ENCODE data around the gene STK24. TPM values are rescaled to one million over a fixed set of nuclear protein-coding genes. Genes with fewer than 3 reads are reported as not detected.
"Not testable (repeated sequence)": the region's sequence is repeated elsewhere in the genome, so short reads cannot be mapped to it uniquely, and the experiment has no call there.

The STK24 gene
- total and polyA plus RNA-seq, 2 of the 4 experiments (the other 2 are of a cell fraction) = 29.2 to 43.4 TPM

- intact Hi-C loops (cut with micrococcal nuclease); H3K36me3 ChIP-seq (ENCODE audit: control insufficient read depth, insufficient read depth, low read length); H2AK5ac ChIP-seq (ENCODE audit: low read depth, low read length); H3K27me3 ChIP-seq (ENCODE audit: control insufficient read depth, insufficient read depth, low read length); BruUV-seq (replicated peaks); H2AFZ ChIP-seq (replicated peaks; ENCODE audit: low read length, poor library complexity); DNase-seq; H3K9ac ChIP-seq (ENCODE audit: low read depth, low read length); H3K23ac ChIP-seq (ENCODE audit: low read depth, low read length); H3K4me2 ChIP-seq (ENCODE audit: low read depth, low read length); H3K14ac ChIP-seq (replicated peaks; ENCODE audit: low read depth, low read length); H4K5ac ChIP-seq (ENCODE audit: low read depth, low read length); POLR2A ChIA-PET (ENCODE audit: unreplicated experiment); H3K18ac ChIP-seq (ENCODE audit: low read depth, low read length); H4K91ac ChIP-seq (ENCODE audit: insufficient read depth, low read depth, low read length); H4K20me1 ChIP-seq (ENCODE audit: insufficient read depth, low read length); H2BK5ac ChIP-seq (ENCODE audit: low read depth, low read length, poor library complexity, severe bottlenecking); H2BK120ac ChIP-seq (ENCODE audit: low read depth, low read length); H4K8ac ChIP-seq (ENCODE audit: low read depth in 2 of 2, low read length in 2 of 2); H3K9me3 ChIP-seq (ENCODE audit: control insufficient read depth, insufficient read depth, low read length); H3K9me1 ChIP-seq (ENCODE audit: insufficient read depth, low read length); H3K4ac ChIP-seq (ENCODE audit: low read depth, low read length); H3K27ac ChIP-seq (ENCODE audit: insufficient read depth, low read length); H2BK15ac ChIP-seq (ENCODE audit: low read depth, low read length); H3K4me3 ChIP-seq (ENCODE audit: insufficient read depth, low read depth, low read length); H3K4me1 ChIP-seq (ENCODE audit: control insufficient read depth, insufficient read depth, low read length); H2AK9ac ChIP-seq (replicated peaks; ENCODE audit: low read depth, low read length, poor library complexity); H3K79me1 ChIP-seq (ENCODE audit: low read depth in 1 of 2, low read length in 2 of 2); dilution Hi-C loops (cut with HindIII; ENCODE audit: low sequenced_read_pairs, unreplicated experiment); H2BK20ac ChIP-seq (ENCODE audit: low read depth, low read length); ATAC-seq (ENCODE audit: low read depth); in situ Hi-C loops (cut with MboI; ENCODE audit: low sequenced_read_pairs); H3K56ac ChIP-seq (ENCODE audit: extremely low read depth, insufficient read depth, low read length): not testable (repeated sequence)
- no CpG with 5 or more reads among the region's 6 CpGs for WGBS, 2 experiments (ENCODE audit: extremely low coverage in 2 of 2, insufficient read length in 1 of 2)
- CTCF ChIA-PET = interaction anchor here (0.7 kb wide), 1 partner anchor 59 kb away, joined by 3 read pairs; no protein-coding TSS in a partner anchor
Measured at GRCh38 chr13:98590471-98590870, 13.6 kb upstream of the STK24 start.

GRCh38 chr13:98589516-98589915 lies 12.6 kb upstream of the STK24 start:
- POLR2A ChIA-PET (ENCODE audit: unreplicated experiment); H2AK9ac ChIP-seq (replicated peaks; ENCODE audit: low read depth, low read length, poor library complexity); H3K4me2 ChIP-seq (ENCODE audit: low read depth, low read length); H3K79me1 ChIP-seq (ENCODE audit: low read depth in 1 of 2, low read length in 2 of 2); H2AK5ac ChIP-seq (ENCODE audit: low read depth, low read length); H2BK15ac ChIP-seq (ENCODE audit: low read depth, low read length); H2BK120ac ChIP-seq (ENCODE audit: low read depth, low read length); H4K8ac ChIP-seq (ENCODE audit: low read depth in 2 of 2, low read length in 2 of 2); H3K27me3 ChIP-seq (ENCODE audit: control insufficient read depth, insufficient read depth, low read length); BruUV-seq (replicated peaks); CTCF ChIA-PET; H3K14ac ChIP-seq (replicated peaks; ENCODE audit: low read depth, low read length); H3K9me1 ChIP-seq (ENCODE audit: insufficient read depth, low read length); dilution Hi-C loops (cut with HindIII; ENCODE audit: low sequenced_read_pairs, unreplicated experiment); H4K5ac ChIP-seq (ENCODE audit: low read depth, low read length); H3K18ac ChIP-seq (ENCODE audit: low read depth, low read length); H2BK5ac ChIP-seq (ENCODE audit: low read depth, low read length, poor library complexity, severe bottlenecking); H3K27ac ChIP-seq (ENCODE audit: insufficient read depth, low read length); H2AFZ ChIP-seq (replicated peaks; ENCODE audit: low read length, poor library complexity); H3K4me1 ChIP-seq (ENCODE audit: control insufficient read depth, insufficient read depth, low read length); in situ Hi-C loops (cut with MboI; ENCODE audit: low sequenced_read_pairs); H3K4ac ChIP-seq (ENCODE audit: low read depth, low read length); H3K36me3 ChIP-seq (ENCODE audit: control insufficient read depth, insufficient read depth, low read length); H3K4me3 ChIP-seq (ENCODE audit: insufficient read depth, low read depth, low read length); intact Hi-C loops (cut with micrococcal nuclease); H3K9ac ChIP-seq (ENCODE audit: low read depth, low read length); H3K56ac ChIP-seq (ENCODE audit: extremely low read depth, insufficient read depth, low read length); H3K9me3 ChIP-seq (ENCODE audit: control insufficient read depth, insufficient read depth, low read length); H4K20me1 ChIP-seq (ENCODE audit: insufficient read depth, low read length); H4K91ac ChIP-seq (ENCODE audit: insufficient read depth, low read depth, low read length); H2BK20ac ChIP-seq (ENCODE audit: low read depth, low read length); H3K23ac ChIP-seq (ENCODE audit: low read depth, low read length); DNase-seq; ATAC-seq (ENCODE audit: low read depth): not testable (repeated sequence)
- WGBS, 2 experiments (ENCODE audit: extremely low coverage in 2 of 2, insufficient read length in 1 of 2) = no CpG with 5 or more reads among the region's 12 CpGs
